Glomerular endothelial cell (primary cell): ENCODE measurements around the gene PCDH15. TPM values are rescaled to one million over a fixed set of nuclear protein-coding genes. Genes with fewer than 3 reads are reported as not detected.

Source experiments
- DNase-seq: peaks from one replicate; pipeline ENCODE4 v3.0.0-alpha.2; 2011; ENCODE audit warnings: low read depth, low spot score; ENCODE audit errors: extremely low read depth
- total RNA-seq: library from RNA; depleted of rRNA; stranded (reverse); fragments of >200 nt; gene quantifications from 2 replicates; pipeline ENCODE4 v1.2.3, GENCODE V29; 2015

The PCDH15 gene
- total RNA-seq, 1 donor from 2014 or later, result not detected

- DNase-seq, result no peak
Observed at GRCh38 chr10:53894145-53894544, 906.9 kb downstream of the PCDH15 start.

- DNase-seq, result no peak
Observed at GRCh38 chr10:53893061-53893460, 908.0 kb downstream of the PCDH15 start.

- no peak for DNase-seq
Observed at GRCh38 chr10:53886325-53887300, 914.4 kb downstream of the PCDH15 start.

- DNase-seq, result no peak
Observed at GRCh38 chr10:53864846-53865245, 936.2 kb downstream of the PCDH15 start.

- no peak for DNase-seq
Observed at GRCh38 chr10:53852450-53853175, 948.4 kb downstream of the PCDH15 start.

GRCh38 chr10:53846809-53847208 is 954.2 kb downstream of the PCDH15 start:
- DNase-seq, result no peak

- no peak for DNase-seq
Observed at GRCh38 chr10:53843736-53844362, 957.2 kb downstream of the PCDH15 start.

GRCh38 chr10:53841483-53842145 is 959.4 kb downstream of the PCDH15 start:
- no peak for DNase-seq

GRCh38 chr10:53840653-53841052 is 960.4 kb downstream of the PCDH15 start:
- no peak for DNase-seq

- DNase-seq, result no peak
Observed at GRCh38 chr10:53839440-53840039, 961.5 kb downstream of the PCDH15 start.

GRCh38 chr10:53836638-53837037 is 964.4 kb downstream of the PCDH15 start:
- no peak for DNase-seq

- no peak for DNase-seq
Observed at GRCh38 chr10:53833908-53834307, 967.1 kb downstream of the PCDH15 start.

GRCh38 chr10:53827261-53827660 is 973.8 kb downstream of the PCDH15 start:
- DNase-seq, result no peak

- no peak for DNase-seq
Observed at GRCh38 chr10:53808677-53809372, 992.2 kb downstream of the PCDH15 start.

GRCh38 chr10:53786236-53786900 is 1014.7 kb downstream of the PCDH15 start:
- DNase-seq, result no peak

- DNase-seq, result no peak
Observed at GRCh38 chr10:53771701-53772100, 1029.3 kb downstream of the PCDH15 start.

- no peak for DNase-seq
Observed at GRCh38 chr10:53770903-53771302, 1030.1 kb downstream of the PCDH15 start.

- no peak for DNase-seq
Observed at GRCh38 chr10:53765311-53765710, 1035.7 kb downstream of the PCDH15 start.

GRCh38 chr10:53754596-53755250 is 1046.3 kb downstream of the PCDH15 start:
- DNase-seq, result no peak
